ENCODE data around the gene JADE1.

Gene JADE1

GRCh38 chr4:128819082-128819742, 9.7 kb downstream of the JADE1 start:
- TF ChIP-seq GATA2 (IDR thresholded peaks at IDR 0.05; ENCODE audit: low read depth, low read length) (no peak), GATA3 (IDR thresholded peaks at IDR 0.05; ENCODE audit: low read depth, low read length) (no peak)

DNA sequence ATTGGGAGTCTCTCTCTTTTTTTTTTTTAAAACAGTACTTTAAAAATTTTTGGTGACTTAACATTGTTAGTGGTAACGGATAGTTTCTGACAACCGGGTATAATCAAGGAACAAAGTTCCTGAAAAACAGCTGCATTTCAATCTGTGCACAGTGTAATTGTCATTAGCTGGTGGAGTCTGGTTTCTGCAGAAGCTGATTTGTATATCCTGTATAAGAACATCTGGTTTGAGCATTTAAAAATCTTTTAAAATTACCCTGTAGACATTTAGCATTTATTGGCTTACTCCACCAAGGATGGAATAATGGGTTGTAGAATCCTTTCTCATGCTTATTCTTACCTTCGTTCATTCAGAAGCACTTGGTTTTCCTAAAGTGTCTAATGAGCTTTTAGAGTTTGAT, 11.2 kb downstream of the JADE1 start:
- TF ChIP-seq GATA3 (IDR thresholded peaks at IDR 0.05; ENCODE audit: low read depth, low read length) (no peak), GATA2 (IDR thresholded peaks at IDR 0.05; ENCODE audit: low read depth, low read length) (no peak)

GRCh38 chr4:128821151-128821550, 11.7 kb downstream of the JADE1 start:
- TF ChIP-seq GATA2 (IDR thresholded peaks at IDR 0.05; ENCODE audit: low read depth, low read length): no peak
- no peak for TF ChIP-seq GATA3 (IDR thresholded peaks at IDR 0.05; ENCODE audit: low read depth, low read length)

DNA sequence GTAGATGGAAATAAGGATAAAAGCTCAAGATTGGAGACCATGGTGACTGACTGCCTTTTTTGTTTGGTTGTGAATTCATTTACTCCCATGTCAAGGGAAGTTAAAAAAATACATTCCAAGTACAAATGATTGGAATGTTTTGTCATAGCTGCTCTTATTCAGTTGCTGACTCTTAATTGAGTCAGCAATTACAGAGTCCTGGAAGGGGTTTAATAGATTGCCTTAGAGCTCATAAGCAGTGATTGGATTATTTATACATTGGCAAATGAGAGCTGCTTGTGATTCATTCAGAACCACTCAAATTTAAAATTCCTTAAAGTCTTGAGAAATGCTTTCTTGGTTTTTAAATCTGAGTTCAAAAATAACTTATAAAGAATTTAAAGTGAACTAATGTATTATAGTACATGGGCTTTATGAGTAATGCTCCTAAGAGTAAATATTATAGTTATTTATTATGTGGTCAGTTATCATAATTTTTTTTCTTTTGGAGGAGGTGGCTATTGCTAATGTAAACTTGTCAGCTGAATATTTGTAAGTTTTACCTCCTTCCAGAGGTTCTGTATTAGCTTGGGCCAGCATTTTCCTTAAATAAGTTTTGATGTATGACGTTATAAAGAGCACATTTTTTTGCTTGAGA, 13.6 kb downstream of the JADE1 start:
- no peak for TF ChIP-seq GATA2 (IDR thresholded peaks at IDR 0.05; ENCODE audit: low read depth, low read length)
- no peak for TF ChIP-seq GATA3 (IDR thresholded peaks at IDR 0.05; ENCODE audit: low read depth, low read length)

GRCh38 chr4:128825226-128825625, 15.7 kb downstream of the JADE1 start:
- TF ChIP-seq GATA2 (IDR thresholded peaks at IDR 0.05; ENCODE audit: low read depth, low read length): no peak
- TF ChIP-seq GATA3 (IDR thresholded peaks at IDR 0.05; ENCODE audit: low read depth, low read length): no peak

- TF ChIP-seq GATA2 (IDR thresholded peaks at IDR 0.05; ENCODE audit: low read depth, low read length): no peak
- no peak for TF ChIP-seq GATA3 (IDR thresholded peaks at IDR 0.05; ENCODE audit: low read depth, low read length)
Observed at GRCh38 chr4:128827296-128827695, 17.8 kb downstream of the JADE1 start.

DNA sequence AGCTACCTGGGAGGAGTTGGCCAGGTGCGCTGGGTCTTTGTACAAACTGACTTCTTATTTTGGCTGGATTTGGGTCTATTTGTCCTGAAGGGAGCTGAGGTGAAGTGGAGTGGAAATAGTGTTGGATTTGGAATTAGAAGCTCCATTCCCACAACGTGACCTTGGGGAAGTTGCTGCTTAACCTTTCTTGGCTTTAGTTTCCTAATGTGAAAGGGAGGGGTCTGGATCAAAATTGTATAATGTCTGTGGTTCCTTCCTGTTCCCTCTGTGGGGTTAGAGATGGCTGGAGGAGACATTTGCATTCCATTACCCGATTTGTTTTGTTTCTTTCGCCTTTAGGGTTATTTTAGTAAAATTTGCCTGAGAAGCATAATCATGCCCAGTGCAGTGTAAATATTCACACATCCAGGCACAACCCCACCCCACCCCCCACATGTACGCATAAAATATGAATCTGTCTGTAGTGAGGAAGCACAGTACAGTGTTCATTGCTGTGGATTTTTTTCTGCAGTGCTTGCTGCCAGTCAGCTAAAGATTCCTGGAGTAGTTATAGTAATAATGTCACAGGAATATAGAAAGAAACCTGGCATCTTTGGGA, 21.5 kb downstream of the JADE1 start:
- TF ChIP-seq GATA3 (IDR thresholded peaks at IDR 0.05; ENCODE audit: low read depth, low read length) (no peak), GATA2 (IDR thresholded peaks at IDR 0.05; ENCODE audit: low read depth, low read length) (no peak)

- no peak for TF ChIP-seq GATA2 (IDR thresholded peaks at IDR 0.05; ENCODE audit: low read depth, low read length)
- no peak for TF ChIP-seq GATA3 (IDR thresholded peaks at IDR 0.05; ENCODE audit: low read depth, low read length)
Observed at GRCh38 chr4:128831531-128832242, 22.2 kb downstream of the JADE1 start.

GRCh38 chr4:128832243-128832625, 22.7 kb downstream of the JADE1 start:
- TF ChIP-seq GATA2 (IDR thresholded peaks at IDR 0.05; ENCODE audit: low read depth, low read length) (no peak), GATA3 (IDR thresholded peaks at IDR 0.05; ENCODE audit: low read depth, low read length) (no peak)

- TF ChIP-seq GATA2 (IDR thresholded peaks at IDR 0.05; ENCODE audit: low read depth, low read length) (no peak), GATA3 (IDR thresholded peaks at IDR 0.05; ENCODE audit: low read depth, low read length) (no peak)
Observed at GRCh38 chr4:128835498-128836222, 26.2 kb downstream of the JADE1 start.

DNA sequence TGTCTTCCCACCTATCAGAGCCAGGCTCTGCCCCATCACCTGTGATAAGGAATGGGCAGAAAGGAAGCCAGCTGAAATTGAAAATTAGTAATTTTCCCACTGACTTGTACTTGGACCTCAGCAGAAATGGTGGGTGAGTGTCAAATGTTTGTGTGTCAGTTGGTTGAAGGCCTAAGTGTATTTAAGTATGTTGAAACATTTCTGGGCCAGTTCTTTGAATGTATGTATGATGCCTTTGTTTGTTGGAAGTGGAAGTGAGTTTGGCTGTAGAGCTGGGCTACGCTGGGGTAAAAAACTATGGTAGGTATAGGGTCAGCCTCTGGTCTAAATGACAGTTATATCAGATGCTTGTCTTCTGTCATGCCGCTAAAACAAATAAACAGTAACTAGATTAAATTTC, 27.7 kb downstream of the JADE1 start:
- TF ChIP-seq GATA3 (IDR thresholded peaks at IDR 0.05; ENCODE audit: low read depth, low read length): no peak
- TF ChIP-seq GATA2 (IDR thresholded peaks at IDR 0.05; ENCODE audit: low read depth, low read length): no peak

- TF ChIP-seq GATA3 (IDR thresholded peaks at IDR 0.05; ENCODE audit: low read depth, low read length) (no peak), GATA2 (IDR thresholded peaks at IDR 0.05; ENCODE audit: low read depth, low read length) (no peak)
Observed at GRCh38 chr4:128837679-128838078, 28.2 kb downstream of the JADE1 start.

GRCh38 chr4:128840711-128841318, 31.3 kb downstream of the JADE1 start:
- TF ChIP-seq GATA2 (IDR thresholded peaks at IDR 0.05; ENCODE audit: low read depth, low read length) (no peak), GATA3 (IDR thresholded peaks at IDR 0.05; ENCODE audit: low read depth, low read length) (no peak)

Data from SH-SY5Y (cell line).